ENCODE data around the gene SH3BP5. TPM values are rescaled to one million over a fixed set of nuclear protein-coding genes. Genes with fewer than 3 reads are reported as not detected.
A peak's percentile ranks its signal among the peaks of the same experiment; 100 is the strongest.
"Not testable (repeated sequence)": the region's sequence is repeated elsewhere in the genome, so short reads cannot be mapped to it uniquely, and the experiment has no call there.

Gene SH3BP5
- 10.5 TPM for total RNA-seq

- peak; percentile 95 for ATAC-seq
- peak; percentile 75 for DNase-seq (ENCODE audit: low spot score)
Measured at GRCh38 chr3:15332405-15333098, at the start of gene SH3BP5. Gene SH3BP5 (minus strand): TSS chr3:15332586. CDS start chr3:15332408, 178 bp downstream.

- no peak for DNase-seq (ENCODE audit: low spot score)
- ATAC-seq, result no peak
Measured at GRCh38 chr3:15380980-15381890, 48.8 kb upstream of the SH3BP5 start.

GRCh38 chr3:15377961-15378791 lies 45.8 kb upstream of the SH3BP5 start:
- ATAC-seq, result peak; percentile 99

GRCh38 chr3:15375461-15376000 lies 43.1 kb upstream of the SH3BP5 start:
- ATAC-seq (no peak), DNase-seq (ENCODE audit: low spot score) (no peak)

More at GRCh38 chr3:15377961-15378791, 45.8 kb upstream of the SH3BP5 start:
- peak; percentile 97 for DNase-seq (ENCODE audit: low spot score)

GRCh38 chr3:15372918-15373317 lies 40.5 kb upstream of the SH3BP5 start:
- ATAC-seq, result no peak
- DNase-seq (ENCODE audit: low spot score), result no peak

GRCh38 chr3:15368561-15369135 lies 36.3 kb upstream of the SH3BP5 start:
- DNase-seq (ENCODE audit: low spot score) (no peak), ATAC-seq (no peak)

- ATAC-seq, result no peak
- no peak for DNase-seq (ENCODE audit: low spot score)
Measured at GRCh38 chr3:15367059-15367458, 34.7 kb upstream of the SH3BP5 start.

- peak; percentile 82 for DNase-seq (ENCODE audit: low spot score)
- peak; percentile 42 for ATAC-seq
Measured at GRCh38 chr3:15364078-15364477, 31.7 kb upstream of the SH3BP5 start.

- DNase-seq (ENCODE audit: low spot score), result no peak
- ATAC-seq, result peak; percentile 29
Measured at GRCh38 chr3:15361494-15362214, 29.3 kb upstream of the SH3BP5 start.

GRCh38 chr3:15360788-15361493 lies 28.6 kb upstream of the SH3BP5 start:
- DNase-seq (ENCODE audit: low spot score) (no peak), ATAC-seq (no peak)

GRCh38 chr3:15359677-15360397 lies 27.5 kb upstream of the SH3BP5 start:
- DNase-seq (ENCODE audit: low spot score) (no peak), ATAC-seq (no peak)

- not testable (repeated sequence) for ATAC-seq
Measured at GRCh38 chr3:15356651-15357061, 24.3 kb upstream of the SH3BP5 start.

GRCh38 chr3:15356176-15356575 lies 23.8 kb upstream of the SH3BP5 start:
- DNase-seq (ENCODE audit: low spot score), result no peak
- ATAC-seq, result no peak

More at GRCh38 chr3:15356651-15357061, 24.3 kb upstream of the SH3BP5 start:
- DNase-seq (ENCODE audit: low spot score), result not testable (repeated sequence)

GRCh38 chr3:15355086-15355485 lies 22.7 kb upstream of the SH3BP5 start:
- DNase-seq (ENCODE audit: low spot score), result no peak
- no peak for ATAC-seq

GRCh38 chr3:15354485-15354884 lies 22.1 kb upstream of the SH3BP5 start:
- ATAC-seq (no peak), DNase-seq (ENCODE audit: low spot score) (no peak)

GRCh38 chr3:15350141-15350540 lies 17.8 kb upstream of the SH3BP5 start:
- no peak for DNase-seq (ENCODE audit: low spot score)
- ATAC-seq, result no peak

GRCh38 chr3:15349438-15349837 lies 17.1 kb upstream of the SH3BP5 start:
- not testable (repeated sequence) for ATAC-seq; DNase-seq (ENCODE audit: low spot score)

- no peak for ATAC-seq
Measured at GRCh38 chr3:15348246-15348645, 15.9 kb upstream of the SH3BP5 start.

More at GRCh38 chr3:15348246-15348645, 15.9 kb upstream of the SH3BP5 start:
- DNase-seq (ENCODE audit: low spot score), result no peak

All from left lobe of liver (tissue), 2 donors.